Measurements from ENCODE around the gene SAMD10.

SAMD10 gene

DNA sequence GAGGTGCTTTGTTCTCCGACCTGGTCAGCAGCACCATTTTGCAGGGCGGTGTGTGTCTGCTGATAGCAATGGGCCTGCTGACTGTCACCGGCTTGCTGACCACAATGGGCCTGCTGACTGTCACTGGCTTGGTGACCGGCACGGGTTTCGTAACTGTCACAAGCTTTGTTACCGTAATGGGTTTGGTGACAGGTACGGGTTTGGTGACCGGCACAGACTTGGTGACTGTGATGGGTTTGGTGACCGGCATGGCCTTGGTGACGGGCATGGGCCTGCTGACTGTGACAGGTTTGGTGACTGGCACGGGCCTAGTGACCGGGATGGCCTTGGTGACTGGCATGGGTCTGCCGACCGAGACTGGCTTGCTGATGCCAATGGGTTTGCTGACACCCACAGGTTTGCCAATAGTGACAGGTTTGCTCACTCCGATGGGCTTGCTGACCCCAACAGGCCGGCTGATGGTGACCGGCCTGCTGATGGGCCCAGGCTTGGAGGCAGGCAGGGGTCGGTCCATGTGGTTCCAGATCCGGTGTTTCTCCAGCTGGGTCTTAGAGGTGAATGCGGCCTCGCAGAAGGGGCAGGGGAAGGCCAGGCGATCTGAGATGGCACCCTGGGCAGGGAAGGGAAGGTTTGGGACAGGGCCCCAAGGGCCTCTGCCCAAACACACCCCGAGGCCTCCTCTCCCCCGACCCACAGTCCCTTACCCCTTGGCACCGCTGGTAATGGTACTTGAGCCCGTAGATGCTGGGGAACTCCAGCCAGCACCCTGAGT lies 13.1 kb downstream of the SAMD10 start:
- H3K79me2 ChIP-seq (ENCODE audit: low read length) = peaks cover 8% of the 10 kb centered on the region
- no peak for DNase-seq
- H3F3A ChIP-seq (ENCODE audit: insufficient read depth, low read length) = no peaks in the 10 kb centered on the region
- H3K4me3 ChIP-seq (ENCODE audit: low read length) = no peak overlapping the region
- H2AFZ ChIP-seq (ENCODE audit: low read length) = no peak overlapping the region
- no peaks in the 10 kb centered on the region for H3K9me2 ChIP-seq (replicated peaks; ENCODE audit: insufficient read depth, low read length)
- no peaks in the 10 kb centered on the region for H3K36me3 ChIP-seq (replicated peaks; ENCODE audit: insufficient read depth, low read length)
- TF ChIP-seq EZH2 (optimal IDR thresholded peaks at IDR 0.05; ENCODE audit: low read depth, low read length) (no peak), EZH2phosphoT487 (IDR thresholded peaks at IDR 0.05; ENCODE audit: low read length) (no peak)
- TF ChIP-seq, protein P1, sequence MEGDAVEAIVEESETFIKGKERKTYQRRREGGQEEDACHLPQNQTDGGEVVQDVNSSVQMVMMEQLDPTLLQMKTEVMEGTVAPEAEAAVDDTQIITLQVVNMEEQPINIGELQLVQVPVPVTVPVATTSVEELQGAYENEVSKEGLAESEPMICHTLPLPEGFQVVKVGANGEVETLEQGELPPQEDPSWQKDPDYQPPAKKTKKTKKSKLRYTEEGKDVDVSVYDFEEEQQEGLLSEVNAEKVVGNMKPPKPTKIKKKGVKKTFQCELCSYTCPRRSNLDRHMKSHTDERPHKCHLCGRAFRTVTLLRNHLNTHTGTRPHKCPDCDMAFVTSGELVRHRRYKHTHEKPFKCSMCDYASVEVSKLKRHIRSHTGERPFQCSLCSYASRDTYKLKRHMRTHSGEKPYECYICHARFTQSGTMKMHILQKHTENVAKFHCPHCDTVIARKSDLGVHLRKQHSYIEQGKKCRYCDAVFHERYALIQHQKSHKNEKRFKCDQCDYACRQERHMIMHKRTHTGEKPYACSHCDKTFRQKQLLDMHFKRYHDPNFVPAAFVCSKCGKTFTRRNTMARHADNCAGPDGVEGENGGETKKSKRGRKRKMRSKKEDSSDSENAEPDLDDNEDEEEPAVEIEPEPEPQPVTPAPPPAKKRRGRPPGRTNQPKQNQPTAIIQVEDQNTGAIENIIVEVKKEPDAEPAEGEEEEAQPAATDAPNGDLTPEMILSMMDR (IDR thresholded peaks at IDR 0.05; ENCODE audit: low read length) = no peak
- H4K20me1 ChIP-seq (ENCODE audit: insufficient read depth, low read length) = no peaks in the 10 kb centered on the region
- H3K27ac ChIP-seq (ENCODE audit: low read length) = no peak overlapping the region
- H3K9ac ChIP-seq (ENCODE audit: low read length) = no peak overlapping the region
- peaks cover 5% of the 10 kb centered on the region; the same call in 1 of the 2 replicates for H3K27me3 ChIP-seq (replicated peaks; ENCODE audit: insufficient read depth, low read length)
- no peaks in the 10 kb centered on the region for H3K9me3 ChIP-seq (replicated peaks; ENCODE audit: insufficient read depth, low read length)
- H3K4me2 ChIP-seq (ENCODE audit: low read depth, low read length) = no peak overlapping the region
- H3K4me1 ChIP-seq (ENCODE audit: low read length) = peaks cover 6% of the 10 kb centered on the region; the same call in 1 of the 2 replicates

DNA sequence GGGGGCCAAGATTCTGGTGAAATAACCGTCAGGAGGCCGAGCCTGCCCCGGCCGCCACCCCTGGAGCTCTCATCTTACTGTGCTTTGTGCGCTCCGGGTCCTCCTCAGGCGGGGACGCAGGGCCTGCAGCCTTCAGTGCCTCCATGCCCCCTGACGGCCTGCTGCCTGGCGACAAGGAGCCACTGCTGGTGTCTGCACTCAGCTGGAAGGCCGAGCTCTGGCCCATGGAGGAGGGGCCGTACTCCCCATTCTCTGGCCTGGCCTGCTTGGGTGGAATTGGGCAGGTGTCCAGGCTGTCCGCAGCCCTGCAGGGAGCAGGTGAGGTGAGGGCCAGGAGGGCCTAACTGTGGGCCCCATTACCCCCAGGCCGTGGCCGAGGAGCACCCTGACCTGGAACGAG lies 15.0 kb downstream of the SAMD10 start:
- Histone ChIP-seq H3K36me3 (replicated peaks; ENCODE audit: insufficient read depth, low read length) (no peaks in the 10 kb centered on the region), H2AFZ (ENCODE audit: low read length) (no peak overlapping the region), H3K27me3 (replicated peaks; ENCODE audit: insufficient read depth, low read length) (no peaks in the 10 kb centered on the region), H3K79me2 (ENCODE audit: low read length) (peaks cover 8% of the 10 kb centered on the region), H4K20me1 (ENCODE audit: insufficient read depth, low read length) (no peaks in the 10 kb centered on the region), H3K4me2 (ENCODE audit: low read depth, low read length) (no peak overlapping the region), H3K27ac (ENCODE audit: low read length) (no peak overlapping the region), H3K4me1 (ENCODE audit: low read length) (peaks cover 6% of the 10 kb centered on the region; the same call in 1 of the 2 replicates), H3K9ac (ENCODE audit: low read length) (no peak overlapping the region), H3F3A (ENCODE audit: insufficient read depth, low read length) (no peaks in the 10 kb centered on the region), H3K9me2 (replicated peaks; ENCODE audit: insufficient read depth, low read length) (no peaks in the 10 kb centered on the region), H3K4me3 (ENCODE audit: low read length) (no peak overlapping the region), H3K9me3 (replicated peaks; ENCODE audit: insufficient read depth, low read length) (no peaks in the 10 kb centered on the region)
- no peak for DNase-seq
- TF ChIP-seq, protein P1 (IDR thresholded peaks at IDR 0.05; ENCODE audit: low read length) = no peak
- TF ChIP-seq EZH2 (optimal IDR thresholded peaks at IDR 0.05; ENCODE audit: low read depth, low read length) (no peak), EZH2phosphoT487 (IDR thresholded peaks at IDR 0.05; ENCODE audit: low read length) (no peak)

DNA sequence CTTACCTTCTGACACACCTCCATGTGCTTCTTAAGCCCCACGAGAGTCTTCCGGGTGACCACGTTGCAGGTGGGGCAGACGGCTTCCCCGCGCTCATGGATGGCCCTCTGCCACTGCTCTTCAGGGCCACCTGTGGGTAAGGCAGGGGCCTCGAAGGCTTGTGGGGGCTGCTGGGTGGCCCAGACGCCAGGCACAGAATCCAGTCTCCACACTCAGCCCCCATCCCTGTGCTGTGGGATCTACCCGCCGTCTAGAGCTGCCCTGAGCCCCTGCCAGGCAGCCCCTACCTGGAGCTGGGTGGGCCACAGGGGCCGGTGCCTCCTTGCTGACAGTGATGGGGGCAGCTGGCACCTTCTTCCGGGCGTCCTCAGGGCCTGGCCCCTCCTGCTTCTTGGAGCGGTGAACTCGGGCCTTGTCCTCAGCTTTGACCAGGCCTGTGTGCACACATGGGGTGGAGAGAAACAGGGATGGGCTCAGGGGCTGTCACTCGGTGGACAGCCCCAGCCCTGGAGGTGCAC lies 15.6 kb downstream of the SAMD10 start:
- Histone ChIP-seq H3K4me1 (ENCODE audit: low read length) (peaks cover 5% of the 10 kb centered on the region; the same call in 1 of the 2 replicates), H4K20me1 (ENCODE audit: insufficient read depth, low read length) (no peaks in the 10 kb centered on the region), H3K27ac (ENCODE audit: low read length) (no peak overlapping the region), H3K4me3 (ENCODE audit: low read length) (no peak overlapping the region), H3K36me3 (replicated peaks; ENCODE audit: insufficient read depth, low read length) (no peaks in the 10 kb centered on the region), H3K79me2 (ENCODE audit: low read length) (peaks cover 4% of the 10 kb centered on the region), H3K9ac (ENCODE audit: low read length) (no peak overlapping the region), H3K4me2 (ENCODE audit: low read depth, low read length) (no peak overlapping the region), H3K27me3 (replicated peaks; ENCODE audit: insufficient read depth, low read length) (no peaks in the 10 kb centered on the region), H3K9me3 (replicated peaks; ENCODE audit: insufficient read depth, low read length) (no peaks in the 10 kb centered on the region), H3K9me2 (replicated peaks; ENCODE audit: insufficient read depth, low read length) (no peaks in the 10 kb centered on the region), H2AFZ (ENCODE audit: low read length) (no peak overlapping the region), H3F3A (ENCODE audit: insufficient read depth, low read length) (no peaks in the 10 kb centered on the region)
- DNase-seq = no peak
- TF ChIP-seq EZH2phosphoT487 (IDR thresholded peaks at IDR 0.05; ENCODE audit: low read length) = no peak
- TF ChIP-seq, protein P1 (IDR thresholded peaks at IDR 0.05; ENCODE audit: low read length) = no peak
- no peak for TF ChIP-seq EZH2 (optimal IDR thresholded peaks at IDR 0.05; ENCODE audit: low read depth, low read length)
